LNCaP clone FGC (cell line): ENCODE measurements around the gene TANC1.

Experiments
- DNase-seq: peaks from one replicate; pipeline ENCODE4 v3.0.0-alpha.2; 2011; ENCODE audit warnings: low read depth
- H3K4me3 ChIP-seq: 2 replicates; pipeline ENCODE4 v1.5.1; 2011; ENCODE audit warnings: mild to moderate bottlenecking, low read depth, low read length, control low read depth
- CTCF ChIP-seq: IDR thresholded peaks from 2 replicates; pipeline ENCODE4 v1.5.1; 2012; ENCODE audit warnings: mild to moderate bottlenecking; ENCODE audit not compliant: control insufficient read depth, insufficient read depth; ENCODE audit errors: extremely low read depth

The TANC1 gene

DNA sequence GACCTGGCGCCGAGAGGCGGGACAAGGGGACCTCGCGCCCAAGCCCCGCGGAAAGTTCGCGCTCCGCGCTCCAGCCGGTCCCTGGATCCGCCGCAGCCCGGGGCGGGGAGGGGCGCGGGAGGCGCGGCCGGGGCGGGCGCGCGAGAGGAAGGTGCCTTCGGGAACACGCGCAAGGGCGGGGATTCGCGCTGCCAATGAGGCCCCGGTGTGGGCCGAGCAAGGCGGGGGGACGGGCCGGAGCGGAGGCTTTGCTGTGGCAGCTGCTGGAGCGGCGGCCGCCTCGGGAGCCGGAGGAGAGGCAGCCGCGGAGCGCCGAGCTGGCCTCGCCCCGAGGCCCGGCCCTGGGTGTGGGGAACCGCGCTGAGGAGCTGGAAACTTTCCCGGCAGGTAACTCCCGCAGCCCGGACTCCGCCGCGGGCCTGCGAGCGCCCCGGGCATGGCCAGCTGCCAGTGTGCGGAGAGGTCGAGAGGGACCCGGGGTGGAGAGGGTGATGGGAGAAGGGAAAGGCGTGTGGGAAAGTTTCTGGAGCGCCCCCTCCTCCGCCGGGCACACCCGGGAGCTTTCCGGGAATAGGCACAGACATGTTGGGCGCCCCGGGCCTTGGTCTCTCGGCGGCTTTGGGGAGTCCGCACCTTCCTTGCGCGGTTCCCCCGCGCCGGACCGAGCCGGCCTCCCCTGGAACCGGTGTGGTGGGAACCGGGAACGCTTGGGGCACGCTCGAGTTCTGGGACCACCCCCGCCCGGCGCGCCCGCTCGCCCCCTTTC lies at the start of gene TANC1:
TANC1 (plus strand) TSS at position 245 of the 766 bp plus-strand sequence. CDS start 97,271 bp downstream, outside the sequence.
- DNase-seq, result peak; percentile 67
- TF ChIP-seq CTCF, result no peak
- peak within 1 kb of the TSS; percentile 75 for H3K4me3 ChIP-seq

DNA sequence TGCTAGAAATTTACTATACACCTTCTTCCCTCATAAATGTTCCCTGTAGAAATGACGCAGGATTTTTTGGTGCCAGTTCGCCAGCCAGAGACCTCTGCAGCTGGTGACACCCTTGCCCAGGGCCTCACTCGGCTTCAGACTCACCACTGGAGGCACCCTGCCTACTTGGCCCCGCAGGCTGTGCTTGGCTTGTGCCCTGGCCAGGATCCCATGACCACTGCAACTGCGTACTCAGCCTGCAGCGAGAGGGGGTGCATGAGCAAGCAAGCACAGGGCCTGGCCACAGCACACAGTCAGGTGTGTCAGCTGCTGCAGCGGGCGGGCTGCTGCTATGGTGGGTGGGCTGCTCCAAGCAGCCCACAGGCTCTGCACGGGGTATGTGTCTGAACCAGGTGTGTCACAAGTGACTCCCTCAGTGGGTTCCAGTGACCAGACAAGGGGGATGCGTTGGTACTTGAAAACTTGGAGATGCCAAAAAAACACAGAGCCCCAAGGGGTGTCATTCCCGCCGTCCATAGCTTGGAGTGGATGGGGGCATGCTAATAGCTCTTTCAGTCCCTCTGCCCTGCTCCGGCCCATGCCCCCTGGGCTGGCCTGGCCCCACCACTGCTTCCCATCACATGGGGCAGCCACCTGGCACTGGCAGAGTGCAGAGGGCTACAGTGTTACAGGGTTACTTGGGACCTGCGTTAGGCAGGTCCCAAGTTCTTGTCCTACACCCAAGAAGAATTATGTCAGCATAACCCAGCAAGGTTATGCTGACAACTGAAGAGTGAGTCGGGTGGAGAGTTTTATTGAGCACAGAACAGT lies 46.6 kb upstream of the TANC1 start:
- TF ChIP-seq CTCF, result no peak
- DNase-seq, result no peak
- H3K4me3 ChIP-seq, result no peak overlapping the region

- TF ChIP-seq CTCF, result no peak
- DNase-seq, result no peak
- no peak overlapping the region for H3K4me3 ChIP-seq
Measured at GRCh38 chr2:158922601-158923000, 45.8 kb upstream of the TANC1 start.

DNA sequence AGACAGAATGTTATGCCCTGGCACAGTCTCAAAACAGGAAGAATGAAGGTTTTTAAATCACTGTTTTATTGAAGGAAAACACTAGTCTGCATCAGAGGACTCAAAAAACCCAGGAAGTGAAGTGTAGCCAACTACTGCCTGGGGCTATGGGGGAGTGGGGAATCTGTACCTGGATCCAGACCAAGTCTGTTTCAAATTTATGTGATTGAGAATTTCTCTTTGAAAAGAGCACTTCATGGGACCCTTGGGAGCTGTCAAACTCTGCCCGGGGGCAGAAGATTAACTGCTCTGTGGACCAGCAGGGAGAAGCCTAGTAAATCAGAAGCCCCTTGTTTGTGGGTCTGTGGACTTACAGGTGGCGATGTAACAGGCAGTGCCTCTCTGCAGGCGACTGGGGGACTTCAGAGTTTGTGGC lies 45.3 kb upstream of the TANC1 start:
- no peak overlapping the region for H3K4me3 ChIP-seq
- DNase-seq, result no peak
- no peak for TF ChIP-seq CTCF

- TF ChIP-seq CTCF, result no peak
- no peak for DNase-seq
- no peak overlapping the region for H3K4me3 ChIP-seq
Measured at GRCh38 chr2:158923641-158924040, 44.8 kb upstream of the TANC1 start.

DNA sequence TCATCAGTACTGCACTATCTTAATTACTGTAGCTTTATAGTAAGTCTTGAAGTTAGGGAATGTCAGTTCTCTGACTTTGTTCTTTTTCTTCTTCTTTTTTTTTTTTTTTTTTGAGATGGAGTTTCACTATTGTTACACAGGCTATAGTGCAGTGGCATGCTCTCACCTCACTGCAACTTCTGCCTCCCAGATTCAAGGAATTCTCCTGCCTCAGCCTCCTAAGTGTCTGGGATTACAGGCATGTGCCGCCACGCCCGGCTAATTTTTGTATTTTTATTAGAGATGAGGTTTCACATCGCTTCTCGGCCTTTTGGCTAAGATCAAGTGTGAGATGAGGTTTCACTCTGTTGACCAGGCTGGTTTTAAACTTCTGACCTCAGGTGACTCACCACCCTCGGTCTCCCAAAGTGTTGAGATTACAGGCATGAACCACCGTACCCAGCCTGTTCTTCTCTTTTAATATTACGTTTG lies 41.9 kb upstream of the TANC1 start:
- no peak for TF ChIP-seq CTCF
- H3K4me3 ChIP-seq, result no peak overlapping the region
- no peak for DNase-seq
